GM18519 (cell line): ENCODE data around the gene KIAA1671.
"Not testable (repeated sequence)": the region's sequence is repeated elsewhere in the genome, so short reads cannot be mapped to it uniquely, and the experiment has no call there.

ENCODE experiments used
- ATAC-seq: cut with Tn5 transposase; IDR thresholded peaks from one replicate; pipeline ENCODE4 v1.9.1; 2021; ENCODE audit warnings: mild to moderate bottlenecking, moderate library complexity; ENCODE audit not compliant: unreplicated experiment, low FRiP score

KIAA1671 gene

DNA sequence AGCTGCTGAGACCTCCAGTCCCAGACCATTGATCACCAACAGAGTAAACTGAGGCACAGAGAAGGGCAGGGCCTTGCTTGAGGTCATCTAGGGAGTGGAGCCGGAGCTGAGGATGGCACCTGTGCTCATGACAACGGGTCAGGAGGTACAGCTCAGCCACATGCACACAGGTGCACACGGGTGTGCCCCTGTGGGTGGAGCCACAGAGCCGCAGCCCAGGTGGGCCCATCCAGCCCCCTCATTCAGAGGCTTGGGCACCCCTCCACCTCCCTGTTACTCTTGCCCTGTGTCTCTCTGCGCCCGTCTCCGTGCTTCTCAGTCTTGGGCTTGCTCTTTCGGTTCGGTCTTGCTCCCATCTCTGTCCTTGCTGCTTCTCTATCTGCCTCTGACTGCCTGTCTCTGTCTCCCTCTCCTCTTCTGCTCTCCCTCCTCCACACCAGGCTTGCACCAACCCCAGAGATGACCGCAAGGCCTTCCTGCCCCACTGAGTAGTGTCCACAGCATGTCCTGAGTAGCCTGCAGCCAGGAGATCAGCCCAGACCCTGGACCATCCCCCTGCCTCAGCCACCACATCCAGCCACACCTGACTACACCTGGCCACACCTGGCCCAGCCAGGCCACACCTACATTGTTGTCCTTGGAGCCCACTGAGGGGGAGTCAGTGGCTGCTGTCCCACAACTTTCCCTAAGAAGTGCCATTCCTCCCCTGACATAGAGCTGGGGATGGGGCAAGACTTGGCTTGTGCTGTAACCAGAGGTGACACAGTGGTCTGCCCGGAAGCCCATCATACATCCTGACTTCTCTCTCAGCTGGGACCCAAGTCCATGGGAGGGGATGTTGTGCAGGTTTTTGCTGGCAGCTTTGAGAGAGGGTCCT, 207.8 kb downstream of the KIAA1671 start:
- ATAC-seq, result no peak

DNA sequence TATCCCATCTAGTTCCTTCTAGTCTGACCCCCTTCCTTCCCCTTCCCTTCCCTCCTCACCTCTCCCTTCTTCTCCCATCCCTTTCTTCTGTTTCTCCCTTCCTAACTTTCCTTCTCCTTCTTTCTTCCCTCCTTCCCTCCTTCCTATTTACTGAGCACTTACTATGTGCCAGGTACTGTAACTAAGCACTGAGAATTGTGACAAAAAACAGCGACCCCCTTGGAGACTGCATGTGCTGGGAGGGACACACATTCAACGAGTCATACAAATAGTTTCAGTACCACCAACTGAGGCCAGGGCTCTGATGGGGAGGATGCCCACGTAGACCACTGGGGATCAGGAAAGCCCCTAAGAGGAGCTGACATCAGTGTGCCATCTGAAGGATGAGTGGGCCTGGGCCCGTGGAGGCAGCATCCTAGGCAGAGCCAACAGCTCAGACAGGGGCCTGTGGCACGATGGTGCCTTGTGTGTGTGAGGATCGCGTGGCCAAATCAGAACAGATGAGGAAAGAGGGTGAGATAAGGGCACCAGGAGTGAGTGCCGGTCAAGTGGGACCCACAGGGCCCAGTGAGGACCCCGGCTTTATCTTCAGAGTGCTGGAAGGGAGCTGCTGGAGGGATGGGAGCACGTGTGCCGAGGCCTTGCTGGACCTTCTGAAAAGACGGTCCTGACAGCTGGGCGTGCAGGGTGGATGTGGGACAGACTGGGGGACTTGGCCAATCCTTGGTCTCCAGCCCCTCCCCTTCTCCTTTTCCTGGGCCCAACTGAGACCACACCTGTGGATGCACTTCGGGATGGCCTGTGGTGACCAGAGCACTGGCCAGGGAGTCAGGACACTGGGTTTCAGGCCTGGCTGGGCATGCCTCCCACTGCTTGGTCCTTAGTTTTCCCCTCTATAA, 208.8 kb downstream of the KIAA1671 start:
- no peak for ATAC-seq

- ATAC-seq, result no peak
Observed at GRCh38 chr22:25161916-25162530, 209.5 kb downstream of the KIAA1671 start.

GRCh38 chr22:25162561-25162960, 210.0 kb downstream of the KIAA1671 start:
- ATAC-seq, result no peak

GRCh38 chr22:25165785-25166184, 213.3 kb downstream of the KIAA1671 start:
- no peak for ATAC-seq

- ATAC-seq, result no peak
Observed at GRCh38 chr22:25166266-25167040, 213.9 kb downstream of the KIAA1671 start.

- ATAC-seq, result no peak
Observed at GRCh38 chr22:25167082-25167481, 214.6 kb downstream of the KIAA1671 start.

GRCh38 chr22:25167834-25168601, 215.5 kb downstream of the KIAA1671 start:
- no peak for ATAC-seq

DNA sequence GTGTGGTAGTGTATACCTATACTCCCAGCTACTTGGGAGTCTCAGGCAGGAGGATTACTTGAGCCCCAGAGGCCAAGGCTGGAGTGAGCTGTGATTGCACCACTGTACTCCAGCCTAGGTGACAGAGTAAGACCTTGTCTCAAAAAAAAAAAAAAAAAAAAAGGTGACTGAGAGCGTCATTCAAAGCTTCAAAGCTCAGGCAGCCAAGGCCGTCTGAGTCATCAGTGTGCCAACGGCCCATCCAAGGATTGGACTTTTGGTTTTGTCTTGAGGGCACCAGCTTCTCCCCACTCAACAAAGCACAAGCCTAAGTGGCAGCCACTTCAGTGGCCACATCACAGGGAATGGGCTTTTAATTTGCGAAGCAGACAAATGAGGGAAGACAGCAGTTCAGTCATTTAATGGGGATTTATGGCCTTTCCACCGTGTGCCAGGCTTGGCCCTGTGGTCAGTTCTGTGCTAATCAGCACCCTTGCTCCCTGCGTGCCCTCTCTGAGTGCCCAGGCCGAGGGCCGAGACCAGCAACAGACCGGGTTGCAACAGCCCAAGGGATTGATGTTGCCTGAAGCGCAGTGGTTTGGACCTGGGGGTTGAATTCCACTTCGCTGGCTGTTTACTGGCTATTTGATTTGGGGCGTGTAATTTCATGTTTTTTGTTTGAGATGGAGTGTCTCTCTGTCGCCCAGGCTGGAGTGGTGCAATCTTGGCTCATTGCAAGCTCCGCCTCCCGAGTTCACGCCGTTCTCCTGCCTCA, 216.9 kb downstream of the KIAA1671 start:
- no peak for ATAC-seq

- no peak for ATAC-seq
Observed at GRCh38 chr22:25170426-25170980, 218.0 kb downstream of the KIAA1671 start.

GRCh38 chr22:25172153-25172552, 219.6 kb downstream of the KIAA1671 start:
- no peak for ATAC-seq

DNA sequence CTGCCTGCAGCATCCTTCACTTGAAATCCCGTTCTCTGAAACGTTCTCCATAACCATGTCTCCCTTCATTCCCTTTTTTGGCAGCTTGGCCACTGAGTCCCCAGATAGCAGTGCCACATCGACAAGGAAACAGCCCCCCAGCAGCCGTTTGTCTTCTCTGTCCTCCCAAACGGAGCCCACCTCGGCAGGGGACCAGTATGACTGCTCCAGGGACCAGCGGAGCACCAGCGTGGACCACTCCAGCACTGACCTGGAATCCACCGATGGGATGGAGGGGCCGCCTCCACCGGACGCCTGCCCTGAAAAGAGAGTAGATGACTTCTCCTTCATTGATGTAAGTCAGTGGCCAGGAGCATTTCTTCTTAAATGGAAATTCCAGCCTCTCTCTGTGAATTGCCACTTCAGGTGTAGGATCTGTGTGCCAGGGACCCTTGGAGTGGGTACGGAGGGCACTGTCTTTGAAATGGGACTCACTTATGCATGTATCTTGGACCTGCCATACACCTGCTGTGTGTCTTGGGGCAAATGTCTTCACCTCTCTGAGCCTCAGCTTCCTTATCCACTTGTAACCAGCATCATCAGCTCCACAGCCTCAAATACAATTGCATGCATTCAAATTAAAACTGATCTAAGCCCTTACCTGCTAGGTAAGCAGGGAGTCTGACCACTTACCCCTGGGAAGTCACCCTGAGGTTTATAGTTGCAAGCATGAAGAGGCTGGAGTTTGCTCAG, 221.8 kb downstream of the KIAA1671 start:
- ATAC-seq, result no peak

DNA sequence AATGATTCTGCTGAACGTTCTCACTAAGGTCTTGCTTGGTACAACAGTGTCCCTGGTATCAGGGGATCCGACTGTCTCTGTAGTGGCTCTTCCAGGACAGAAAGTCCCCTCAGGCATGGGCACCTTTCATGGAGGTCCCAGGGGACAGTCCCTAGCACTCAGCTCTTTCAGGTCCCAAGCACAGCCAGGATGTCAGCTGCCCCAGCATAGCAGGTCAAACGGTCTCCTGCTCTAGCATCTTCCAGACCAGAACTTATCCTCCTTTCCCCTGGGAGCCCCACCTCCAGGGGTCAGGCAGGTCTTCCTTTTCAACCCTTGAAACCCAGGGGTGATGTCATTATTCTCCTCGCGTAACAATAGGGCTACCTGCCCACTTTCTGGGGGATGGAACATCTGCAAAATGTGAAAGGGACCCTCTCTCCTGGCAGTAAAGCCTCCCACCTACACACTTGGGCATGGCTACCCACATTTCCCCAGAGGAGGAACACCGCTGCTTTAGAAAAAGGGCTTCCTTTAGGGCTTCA, 222.4 kb downstream of the KIAA1671 start:
- no peak for ATAC-seq

- ATAC-seq, result no peak
Observed at GRCh38 chr22:25176175-25176574, 223.7 kb downstream of the KIAA1671 start.

DNA sequence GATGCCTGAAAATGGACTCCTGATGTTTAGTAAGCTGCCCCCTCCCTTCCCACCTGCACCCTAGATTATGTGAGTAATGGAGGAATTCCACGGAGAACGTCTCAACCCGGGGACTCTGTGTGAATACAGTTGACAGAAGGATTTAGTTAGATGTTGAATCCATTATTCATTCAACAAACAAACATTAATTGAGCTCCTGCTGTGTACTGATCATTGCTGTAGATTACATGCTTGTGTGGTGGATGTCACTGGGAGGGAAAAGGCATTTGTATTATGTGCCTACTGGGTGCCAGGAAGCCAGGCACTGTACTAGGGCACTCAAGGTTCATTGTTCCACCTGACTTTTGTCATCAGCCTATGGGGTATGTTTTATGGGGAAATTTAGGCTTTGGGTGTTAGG, 224.3 kb downstream of the KIAA1671 start:
- no peak for ATAC-seq

- ATAC-seq, result no peak
Observed at GRCh38 chr22:25177226-25177625, 224.7 kb downstream of the KIAA1671 start.

DNA sequence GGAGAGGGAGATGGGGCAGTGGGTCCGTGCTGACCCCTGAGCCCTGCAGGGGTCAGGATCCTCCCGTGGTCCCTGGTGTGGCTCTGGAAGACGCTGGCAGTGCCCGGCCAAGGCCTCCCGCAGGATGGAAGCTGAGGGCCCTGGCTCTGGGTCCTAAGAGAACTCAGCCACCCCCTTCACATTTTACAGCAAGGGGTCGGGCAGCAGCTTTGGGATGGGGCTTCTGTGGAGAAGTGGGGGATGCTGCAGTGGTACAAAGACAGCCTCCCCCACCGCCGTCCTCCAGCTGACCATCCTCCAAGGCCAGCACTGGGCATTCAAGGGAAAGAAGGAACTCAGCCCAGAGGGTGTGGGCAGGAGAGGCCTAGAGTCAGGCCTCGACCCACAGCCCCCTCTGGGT, 225.4 kb downstream of the KIAA1671 start:
- ATAC-seq, result no peak

DNA sequence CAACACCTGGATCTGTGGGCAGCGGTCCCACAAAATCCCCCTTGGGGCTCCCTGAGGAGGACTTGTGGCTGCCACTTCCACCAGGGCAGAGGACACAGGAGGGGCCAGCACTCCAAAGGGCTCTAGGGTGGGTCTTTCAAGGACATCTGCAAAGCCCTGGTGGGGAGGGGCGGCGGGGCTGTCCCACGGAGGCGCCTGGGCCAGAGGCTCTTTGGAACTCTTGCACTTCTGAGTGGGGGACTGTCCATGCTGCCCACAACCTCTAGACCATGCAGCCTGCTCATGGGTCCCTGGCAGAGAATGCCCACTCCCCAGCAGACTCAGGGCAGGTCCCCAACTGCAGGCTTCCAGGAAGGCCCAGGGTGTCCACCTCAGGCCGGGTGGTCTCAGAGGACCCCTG, 225.8 kb downstream of the KIAA1671 start:
- not testable (repeated sequence) for ATAC-seq
